GM12865 (cell line): Measurements from ENCODE around the gene ADAMTS3.

ENCODE experiments used
- DNase-seq: peaks from one replicate; pipeline ENCODE4 v3.0.0; 2010; ENCODE audit warnings: low read depth
- H3K4me3 ChIP-seq: 2 replicates; pipeline ENCODE4 v1.5.1; 2011; ENCODE audit warnings: mild to moderate bottlenecking, low read depth, low read length, control low read depth
- CTCF ChIP-seq: IDR thresholded peaks from 2 replicates; pipeline ENCODE4 v1.5.1; 2011; ENCODE audit warnings: low read length, control low read depth, low read depth, inconsistent platforms; ENCODE audit not compliant: insufficient read depth; ENCODE audit errors: missing control alignments

Gene ADAMTS3

GRCh38 chr4:72397314-72397713 lies 171.7 kb downstream of the ADAMTS3 start:
- TF ChIP-seq CTCF = no peak
- no peak for DNase-seq
- no peak overlapping the region for H3K4me3 ChIP-seq

GRCh38 chr4:72394012-72394663 lies 174.9 kb downstream of the ADAMTS3 start:
- DNase-seq = no peak
- H3K4me3 ChIP-seq = no peak overlapping the region
- TF ChIP-seq CTCF = no peak

GRCh38 chr4:72391281-72391680 lies 177.7 kb downstream of the ADAMTS3 start:
- DNase-seq = no peak
- TF ChIP-seq CTCF = no peak
- H3K4me3 ChIP-seq = no peak overlapping the region

- no peak for DNase-seq
- no peak for TF ChIP-seq CTCF
- no peak overlapping the region for H3K4me3 ChIP-seq
These were observed 178.6 kb downstream of the ADAMTS3 start for GRCh38 chr4:72390409-72390808.

- no peak for TF ChIP-seq CTCF
- no peak overlapping the region for H3K4me3 ChIP-seq
- DNase-seq = no peak
These were observed 180.5 kb downstream of the ADAMTS3 start for GRCh38 chr4:72388521-72388920.

GRCh38 chr4:72387959-72388358 lies 181.1 kb downstream of the ADAMTS3 start:
- TF ChIP-seq CTCF = no peak
- DNase-seq = no peak
- H3K4me3 ChIP-seq = no peak overlapping the region

- no peak overlapping the region for H3K4me3 ChIP-seq
- no peak for DNase-seq
These were observed 185.6 kb downstream of the ADAMTS3 start for GRCh38 chr4:72383439-72383838.

More at GRCh38 chr4:72383439-72383838, 185.6 kb downstream of the ADAMTS3 start:
- TF ChIP-seq CTCF = no peak
